Stimulated activated CD4-positive, alpha-beta T cell treated with anti-CD3 and anti-CD28 coated beads, TNF-alpha, amount 100 ng/mL, for 24 hours (primary cell): Measurements from ENCODE around the gene PIEZO1.
"Not testable (repeated sequence)": the region's sequence is repeated elsewhere in the genome, so short reads cannot be mapped to it uniquely, and the experiment has no call there.

Source experiments
- DNase-seq, 3 experiments: peaks; one replicate each; pipeline ENCODE4 v3.0.0-alpha.2; 2020; ENCODE audit warnings: low read depth in 3 of 3

PIEZO1 gene

GRCh38 chr16:88803264-88803987 lies 18.4 kb upstream of the PIEZO1 start, which contains the start of gene CDT1:
CDT1 (plus strand) TSS chr16:88803789; CDS start chr16:88803832, 43 bp downstream.
- DNase-seq = peak; percentile 71 to 80 (median 80)

- no peak for DNase-seq
Measured at GRCh38 chr16:88800277-88800592, 15.2 kb upstream of the PIEZO1 start.

DNA sequence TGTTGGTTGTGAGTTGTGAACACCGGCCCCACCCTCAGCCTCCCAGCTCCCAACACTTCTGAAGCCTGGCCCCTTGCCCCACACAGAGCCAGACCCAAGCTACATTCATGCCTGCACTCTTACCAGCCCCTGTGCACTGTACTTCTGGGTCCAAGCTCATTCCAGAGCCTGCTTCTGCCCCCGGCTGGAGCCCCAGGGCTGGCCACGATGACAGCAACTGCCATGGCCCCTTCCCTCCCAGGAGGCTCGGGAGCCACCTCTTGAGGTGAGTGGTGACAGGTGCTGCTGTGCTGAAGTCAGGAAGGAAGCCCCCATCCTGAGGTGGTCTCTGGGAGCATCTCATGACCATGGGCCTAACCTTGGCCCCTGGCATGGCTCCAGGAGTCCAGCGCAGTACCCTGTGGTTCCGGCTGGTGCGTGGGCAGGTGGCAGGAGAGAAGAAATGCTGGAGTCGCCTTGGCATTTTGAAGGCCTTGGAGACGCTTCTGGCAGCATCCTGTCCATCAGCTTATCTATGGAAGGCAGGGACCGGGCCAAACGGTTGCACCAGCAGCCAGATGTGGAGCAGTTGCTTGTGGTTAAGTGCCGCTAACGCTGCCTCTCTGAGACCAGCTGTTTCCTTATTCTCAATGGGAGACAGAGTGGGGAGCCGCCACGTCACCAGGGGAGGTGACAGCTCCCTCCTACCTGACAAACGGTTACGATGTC lies 14.7 kb upstream of the PIEZO1 start:
- DNase-seq = no peak

DNA sequence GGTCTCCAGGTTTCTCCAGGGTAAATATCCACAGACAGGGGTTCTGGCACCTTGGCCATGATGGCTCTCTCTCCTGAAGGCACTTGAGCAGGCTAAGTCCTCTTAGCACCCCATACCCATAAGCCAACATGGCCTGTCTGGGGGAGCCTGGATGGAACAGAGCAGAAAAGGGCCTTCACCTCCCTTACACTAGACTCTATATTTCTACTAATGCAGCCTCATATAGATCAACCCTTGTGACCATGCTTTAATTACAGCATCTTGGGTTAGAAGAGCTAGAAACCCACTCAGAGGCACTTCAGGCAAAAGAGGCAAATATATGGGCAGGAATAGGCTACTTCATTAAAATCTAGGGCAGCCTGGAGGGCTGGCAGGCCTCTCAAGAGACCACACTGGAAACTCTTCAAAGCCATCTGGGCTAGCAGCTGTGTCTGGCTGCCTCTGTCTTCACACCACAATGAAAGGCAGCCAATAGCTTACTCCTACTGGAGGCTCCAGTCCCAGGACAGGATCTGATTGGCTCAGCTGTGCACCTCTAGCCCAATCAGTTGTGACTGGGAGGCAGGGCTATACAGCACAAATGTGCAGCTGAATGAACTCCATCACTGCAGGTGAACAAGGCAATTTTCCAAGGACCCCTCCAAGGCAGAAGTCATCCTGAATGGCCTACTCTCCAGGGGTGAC lies 13.9 kb upstream of the PIEZO1 start:
- DNase-seq = no peak

- no peak for DNase-seq
Measured at GRCh38 chr16:88798073-88798472, 13.1 kb upstream of the PIEZO1 start.

GRCh38 chr16:88796278-88796677 lies 11.3 kb upstream of the PIEZO1 start:
- no peak for DNase-seq

- no peak for DNase-seq
Measured at GRCh38 chr16:88793251-88793954, 8.4 kb upstream of the PIEZO1 start.

DNA sequence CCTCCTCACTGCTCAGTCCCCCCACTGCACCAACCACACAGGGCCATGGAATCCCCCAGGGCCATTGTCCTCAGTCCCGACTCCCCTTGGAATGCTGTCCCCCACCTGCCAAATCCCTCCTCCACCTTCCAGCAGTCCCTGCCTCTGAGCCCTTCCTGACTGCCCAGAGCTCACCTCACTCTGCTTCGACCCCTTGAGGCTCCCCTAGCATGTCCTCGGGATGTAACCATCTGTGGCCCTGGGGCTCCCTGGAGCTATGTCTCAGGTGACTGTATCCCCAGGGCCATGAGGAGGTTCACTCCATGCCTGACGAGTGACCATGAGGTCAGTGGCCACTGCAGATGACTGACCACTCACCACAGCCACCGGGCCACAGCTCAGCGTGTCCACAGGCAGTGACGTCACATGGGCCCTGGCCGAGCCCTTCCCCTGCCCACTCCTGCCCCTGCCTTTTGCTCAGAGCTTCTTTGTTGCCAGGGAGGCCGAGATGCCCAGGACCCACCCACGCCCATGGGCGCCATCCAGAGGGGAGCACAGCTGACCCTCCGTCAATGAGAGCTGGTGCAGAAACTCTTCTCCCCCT lies 7.7 kb upstream of the PIEZO1 start:
- no peak for DNase-seq

DNA sequence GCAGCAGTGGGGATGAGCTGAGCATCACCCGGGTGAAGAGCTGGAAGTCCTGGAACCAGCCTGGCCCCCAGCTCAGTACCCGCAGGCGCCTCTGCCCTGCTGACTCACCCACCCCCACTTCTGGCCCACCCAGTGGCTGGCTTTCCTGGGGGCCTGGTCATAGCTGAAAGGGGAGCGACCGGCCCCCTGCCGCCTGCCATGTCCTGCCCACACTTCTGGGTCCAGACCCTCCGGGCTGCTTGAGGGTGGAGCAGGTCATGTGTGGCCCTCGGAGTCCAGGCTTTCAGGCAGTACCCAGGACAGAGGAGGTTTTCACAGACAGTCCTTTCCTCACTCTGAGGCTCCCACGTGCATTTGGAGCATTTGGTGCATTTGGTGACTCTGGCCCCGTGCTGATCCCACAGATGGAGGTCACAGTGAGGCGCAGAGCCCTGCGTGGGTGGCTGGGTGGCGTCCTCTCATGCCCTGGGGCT lies 7.1 kb upstream of the PIEZO1 start:
- DNase-seq = no peak

- DNase-seq = peak in 1 of 3 experiments; percentile 71
Measured at GRCh38 chr16:88790312-88791211, 5.5 kb upstream of the PIEZO1 start.

DNA sequence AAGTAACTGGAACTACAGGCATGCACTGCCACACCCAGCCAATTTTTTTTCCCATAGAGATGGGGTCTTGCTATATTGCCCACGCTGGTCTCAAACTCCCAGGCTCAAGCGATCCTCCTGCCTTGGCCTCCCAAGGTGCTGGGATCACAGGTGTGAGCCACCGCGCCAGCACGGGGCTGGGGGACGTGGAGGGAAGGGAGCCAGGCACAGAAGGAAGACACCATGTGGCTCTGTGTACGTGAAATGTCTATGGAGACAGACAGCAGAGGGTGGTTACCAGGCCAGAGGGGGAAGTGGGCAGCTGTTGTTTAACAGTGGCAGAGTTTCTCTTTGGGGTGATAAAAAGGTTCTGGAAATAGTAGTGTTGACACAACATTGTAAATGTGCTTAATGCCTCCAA lies 4.6 kb upstream of the PIEZO1 start:
- DNase-seq = no peak

DNA sequence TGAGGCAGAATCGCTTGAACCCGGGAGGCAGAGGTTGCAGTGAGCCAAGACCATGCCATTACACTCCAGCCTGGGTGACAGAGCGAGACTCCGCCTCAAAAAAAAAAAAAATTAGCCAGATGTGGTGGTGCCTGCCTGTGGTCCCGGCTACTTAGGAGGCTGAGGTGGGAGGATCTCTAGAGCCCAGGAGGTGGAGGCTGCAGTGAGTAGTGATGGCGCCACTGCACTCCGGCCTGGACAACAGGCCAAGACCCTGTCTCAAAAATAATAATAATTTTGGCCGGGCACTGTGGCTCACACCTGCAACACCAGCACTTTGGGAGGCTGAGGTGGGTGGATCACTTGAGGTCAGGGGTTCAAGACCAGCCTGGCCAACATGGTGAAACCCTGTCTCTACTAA lies 3.7 kb upstream of the PIEZO1 start:
- DNase-seq = not testable (repeated sequence)

DNA sequence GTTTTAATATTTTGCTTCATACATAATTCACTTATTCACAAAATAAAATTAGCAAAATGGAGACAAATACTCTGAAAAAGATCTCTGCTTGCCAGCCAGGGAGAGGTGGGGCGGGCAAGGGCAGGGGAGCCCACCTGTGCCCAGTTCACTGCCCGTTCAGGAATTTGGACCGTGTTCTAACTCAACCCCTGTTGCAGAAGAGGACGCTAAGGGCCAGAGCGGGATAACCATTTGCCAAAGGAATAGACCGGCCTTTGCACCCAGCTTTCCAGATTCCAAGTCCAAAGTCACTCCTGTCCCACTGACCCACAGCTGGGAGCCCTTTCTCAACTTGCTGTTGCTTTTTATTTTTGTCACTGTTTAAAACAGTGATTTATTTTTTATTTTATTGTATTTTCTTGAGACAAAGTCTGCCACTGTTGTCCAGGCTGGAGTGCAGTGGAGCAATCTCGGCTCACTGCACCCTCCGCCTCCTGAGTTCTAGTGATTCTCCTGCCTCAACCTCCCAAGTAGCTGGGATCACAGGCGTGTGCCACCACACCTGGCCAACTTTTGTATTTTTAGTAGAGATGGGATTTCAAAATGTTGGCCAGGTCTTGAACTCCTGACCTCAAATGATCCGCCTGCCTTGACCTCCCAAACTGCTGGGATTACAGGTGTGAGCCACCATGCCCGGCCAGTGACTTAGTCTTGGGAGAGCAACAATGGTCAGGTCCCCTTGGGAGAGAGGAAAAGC lies 2.7 kb upstream of the PIEZO1 start:
- DNase-seq = no peak

GRCh38 chr16:88784856-88785105 lies 239 bp downstream of the PIEZO1 start:
- no peak for DNase-seq

DNA sequence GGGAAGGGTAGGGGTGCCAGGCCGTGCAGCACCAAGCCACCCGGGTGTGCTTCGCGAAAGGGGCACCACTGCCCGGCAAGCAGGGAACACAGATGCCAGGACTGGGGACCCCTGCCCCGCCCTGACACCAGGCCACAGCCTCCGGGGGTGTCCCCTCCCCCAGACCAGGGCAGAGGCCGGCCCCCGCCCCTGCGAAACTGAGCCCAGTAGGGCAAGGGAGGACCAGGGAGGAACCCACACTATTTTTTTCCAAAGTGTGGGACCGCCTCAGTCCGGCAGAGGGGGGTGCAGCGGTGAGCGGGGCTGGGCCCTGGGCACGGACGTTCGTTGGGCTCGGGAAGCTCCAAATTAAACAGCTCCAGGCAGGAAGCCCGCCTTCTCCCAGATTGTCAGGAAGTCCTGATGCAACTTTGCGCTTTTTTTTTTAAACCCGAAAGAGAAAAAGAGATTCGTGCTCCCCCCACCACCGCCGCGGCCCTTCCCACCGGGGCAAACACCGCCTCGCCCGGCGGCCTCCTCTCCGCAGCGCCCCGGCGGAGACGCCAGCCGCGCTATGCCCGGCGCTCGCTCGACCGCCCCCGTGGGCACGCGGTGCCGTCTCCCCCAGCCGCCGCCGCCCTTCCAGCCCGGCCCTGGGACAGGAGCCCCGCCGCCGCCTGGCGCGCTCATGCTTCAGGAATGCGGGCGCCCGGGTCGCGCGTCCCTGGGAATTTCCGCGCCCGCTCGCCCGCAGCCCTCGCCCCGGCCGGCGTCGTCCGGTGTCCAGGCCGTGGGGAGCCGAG lies 755 bp downstream of the PIEZO1 start:
- DNase-seq = no peak

GRCh38 chr16:88783391-88784073 lies 1.5 kb downstream of the PIEZO1 start:
- DNase-seq = no peak

DNA sequence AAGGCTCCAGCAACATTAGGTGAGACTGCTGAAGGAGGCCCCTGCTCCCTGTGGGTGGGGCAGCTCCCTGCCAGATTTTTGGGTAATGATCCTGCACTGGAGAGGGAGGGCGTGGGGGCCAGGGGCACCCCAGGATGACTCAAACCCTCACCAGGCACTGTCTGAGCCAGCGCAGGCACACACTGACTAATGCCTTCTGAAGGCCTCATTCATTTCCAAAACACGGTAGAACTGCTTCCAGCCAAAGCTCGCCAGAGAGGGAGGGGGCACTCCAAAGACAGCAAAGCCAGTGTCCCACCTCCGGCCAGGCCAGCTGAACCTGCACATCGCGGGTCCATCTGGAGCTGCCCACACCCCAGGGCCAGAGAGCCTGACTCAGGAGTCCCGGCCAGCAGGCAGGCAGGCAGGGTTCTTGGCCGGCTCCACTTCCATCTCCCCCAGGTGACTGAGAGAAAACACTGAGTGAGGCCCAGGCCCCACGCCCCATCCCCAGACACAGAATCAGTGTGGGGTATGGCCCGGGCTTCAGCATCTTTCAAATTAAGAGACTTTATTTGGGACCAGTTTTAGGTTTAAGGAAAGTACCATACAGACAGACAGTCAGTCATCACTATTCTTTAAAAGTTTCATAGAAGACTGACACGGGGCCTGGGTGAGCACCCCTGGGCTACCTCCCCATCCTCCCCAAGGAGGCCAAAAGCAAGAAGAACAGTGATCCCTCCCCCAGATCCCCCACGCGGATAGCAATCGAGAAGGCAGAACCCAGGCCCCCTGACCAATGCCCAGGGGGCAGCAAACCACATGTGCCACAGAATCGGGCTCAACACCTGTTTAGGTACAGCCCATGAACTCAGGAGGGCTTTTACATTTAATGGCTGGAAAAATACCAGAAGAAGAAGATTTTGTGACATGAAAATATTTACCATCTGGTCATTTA lies 2.3 kb downstream of the PIEZO1 start:
- DNase-seq = peak; percentile 65 to 84 (median 72)
